NCI-H460 (cell line): Measurements from ENCODE around the gene LHPP. TPM values are rescaled to one million over a fixed set of nuclear protein-coding genes. Genes with fewer than 3 reads are reported as not detected.

Experiments
- DNase-seq: peaks from one replicate; pipeline ENCODE4 v3.0.0-alpha.2; 2016; ENCODE audit warnings: low read depth; ENCODE audit errors: extremely low read depth
- total RNA-seq: library from RNA; depleted of rRNA; stranded (reverse); fragments of >200 nt; shearing (Covaris generic); gene quantifications from 2 replicates; pipeline ENCODE4 v1.2.3, GENCODE V29; 2014

Gene LHPP
- total RNA-seq, 1 experiment from 2014 or later, result 1.6 TPM

GRCh38 chr10:124650263-124650662 lies 188.6 kb downstream of the LHPP start:
- DNase-seq, result no peak

GRCh38 chr10:124650820-124651401 lies 189.3 kb downstream of the LHPP start:
- DNase-seq, result no peak

GRCh38 chr10:124651402-124651891 lies 189.8 kb downstream of the LHPP start:
- DNase-seq, result no peak

- DNase-seq, result no peak
Observed at GRCh38 chr10:124652200-124652599, 190.6 kb downstream of the LHPP start.

GRCh38 chr10:124652701-124653100 lies 191.1 kb downstream of the LHPP start:
- DNase-seq, result no peak

- DNase-seq, result no peak
Observed at GRCh38 chr10:124653311-124653710, 191.7 kb downstream of the LHPP start.

- no peak for DNase-seq
Observed at GRCh38 chr10:124653811-124654651, 192.4 kb downstream of the LHPP start.

GRCh38 chr10:124654686-124655085 lies 193.1 kb downstream of the LHPP start:
- no peak for DNase-seq

- no peak for DNase-seq
Observed at GRCh38 chr10:124655191-124656112, 193.8 kb downstream of the LHPP start.

GRCh38 chr10:124656113-124656490 lies 194.5 kb downstream of the LHPP start:
- DNase-seq, result no peak

GRCh38 chr10:124656541-124656940 lies 194.9 kb downstream of the LHPP start:
- no peak for DNase-seq

- DNase-seq, result no peak
Observed at GRCh38 chr10:124657806-124658205, 196.2 kb downstream of the LHPP start.

GRCh38 chr10:124658591-124659242 lies 197.1 kb downstream of the LHPP start:
- no peak for DNase-seq

GRCh38 chr10:124659380-124659779 lies 197.8 kb downstream of the LHPP start:
- DNase-seq, result no peak

GRCh38 chr10:124660404-124661125 lies 198.9 kb downstream of the LHPP start:
- no peak for DNase-seq

- no peak for DNase-seq
Observed at GRCh38 chr10:124661660-124662180, 200.1 kb downstream of the LHPP start.

- no peak for DNase-seq
Observed at GRCh38 chr10:124663228-124663627, 201.6 kb downstream of the LHPP start.
